ENCODE results near the gene ANKS6.

Gene ANKS6

GRCh38 chr9:98796364-98797101, at the start of gene ANKS6:
TSS of gene ANKS6 (minus strand) at chr9:98796555. CDS start at chr9:98796491, 64 bp downstream.
- peak; percentile 93 for DNase-seq (ENCODE audit: low spot score)

- DNase-seq (ENCODE audit: low spot score), result no peak
Observed at GRCh38 chr9:98846081-98846480, 49.7 kb upstream of the ANKS6 start.

GRCh38 chr9:98842510-98842909, 46.2 kb upstream of the ANKS6 start:
- no peak for DNase-seq (ENCODE audit: low spot score)

- DNase-seq (ENCODE audit: low spot score), result no peak
Observed at GRCh38 chr9:98839724-98840123, 43.4 kb upstream of the ANKS6 start.

- DNase-seq (ENCODE audit: low spot score), result no peak
Observed at GRCh38 chr9:98838868-98839565, 42.7 kb upstream of the ANKS6 start.

- no peak for DNase-seq (ENCODE audit: low spot score)
Observed at GRCh38 chr9:98838155-98838867, 42.0 kb upstream of the ANKS6 start.

GRCh38 chr9:98837516-98837915, 41.2 kb upstream of the ANKS6 start:
- no peak for DNase-seq (ENCODE audit: low spot score)

GRCh38 chr9:98836206-98836605, 39.9 kb upstream of the ANKS6 start:
- DNase-seq (ENCODE audit: low spot score), result no peak

GRCh38 chr9:98834386-98834785, 38.0 kb upstream of the ANKS6 start:
- DNase-seq (ENCODE audit: low spot score), result no peak

GRCh38 chr9:98833090-98833956, 37.0 kb upstream of the ANKS6 start:
- no peak for DNase-seq (ENCODE audit: low spot score)

- DNase-seq (ENCODE audit: low spot score), result no peak
Observed at GRCh38 chr9:98832768-98833089, 36.4 kb upstream of the ANKS6 start.

- DNase-seq (ENCODE audit: low spot score), result no peak
Observed at GRCh38 chr9:98831696-98832095, 35.3 kb upstream of the ANKS6 start.

- DNase-seq (ENCODE audit: low spot score), result no peak
Observed at GRCh38 chr9:98830554-98830953, 34.2 kb upstream of the ANKS6 start.

GRCh38 chr9:98829766-98830165, 33.4 kb upstream of the ANKS6 start:
- DNase-seq (ENCODE audit: low spot score), result no peak

GRCh38 chr9:98826716-98827115, 30.4 kb upstream of the ANKS6 start:
- DNase-seq (ENCODE audit: low spot score), result no peak

- DNase-seq (ENCODE audit: low spot score), result no peak
Observed at GRCh38 chr9:98825414-98825813, 29.1 kb upstream of the ANKS6 start.

GRCh38 chr9:98823666-98824334, 27.4 kb upstream of the ANKS6 start:
- no peak for DNase-seq (ENCODE audit: low spot score)

- DNase-seq (ENCODE audit: low spot score), result no peak
Observed at GRCh38 chr9:98822661-98823060, 26.3 kb upstream of the ANKS6 start.

GRCh38 chr9:98821831-98822230, 25.5 kb upstream of the ANKS6 start:
- DNase-seq (ENCODE audit: low spot score), result no peak

GRCh38 chr9:98819231-98819630, 22.9 kb upstream of the ANKS6 start:
- no peak for DNase-seq (ENCODE audit: low spot score)

- no peak for DNase-seq (ENCODE audit: low spot score)
Observed at GRCh38 chr9:98818764-98819163, 22.4 kb upstream of the ANKS6 start.
